Fibroblast of lung (primary cell): ENCODE results near the gene TAF10. TPM values are rescaled to one million over a fixed set of nuclear protein-coding genes. Genes with fewer than 3 reads are reported as not detected.

Source experiments
- DNase-seq, 2 donors: peaks; one replicate each; pipeline versions ENCODE4 v3.0.0 to v3.0.0-alpha.2; 2010; ENCODE audit warnings: low read depth in 2 of 2
- H2AFZ ChIP-seq: 2 replicates; pipeline ENCODE4 v1.5.1; 2012; ENCODE audit warnings: low read length, control low read depth, inconsistent platforms
- H3K27ac ChIP-seq: 2 replicates; pipeline ENCODE4 v1.5.1; 2011; ENCODE audit warnings: low read length, control low read depth; ENCODE audit not compliant: insufficient read depth
- H3K27me3 ChIP-seq: 2 replicates; pipeline ENCODE4 v1.5.1; 2011; ENCODE audit warnings: mild to moderate bottlenecking, low read length; ENCODE audit not compliant: control insufficient read depth, insufficient read depth
- H3K36me3 ChIP-seq: 2 replicates; pipeline ENCODE4 v1.5.1; 2011; ENCODE audit warnings: low read length; ENCODE audit not compliant: control insufficient read depth, insufficient read depth
- H3K4me1 ChIP-seq: 2 replicates; pipeline ENCODE4 v1.5.1; 2011; ENCODE audit warnings: low read length; ENCODE audit not compliant: control insufficient read depth, insufficient read depth; ENCODE audit errors: extremely low read depth
- H3K4me2 ChIP-seq: 2 replicates; pipeline ENCODE4 v1.5.1; 2011; ENCODE audit warnings: low read length, control low read depth; ENCODE audit not compliant: insufficient read depth; ENCODE audit errors: extremely low read depth
- H3K4me3 ChIP-seq, 4 experiments: fragments of 200-600 bp in 1 of 4; sonication (generic) in 1 of 4; replicated peaks in 1 of 4; 2 replicates each; pipeline ENCODE4 v1.5.1; 2011 to 2016; ENCODE audit warnings: low read length in 4 of 4, low read depth in 3 of 4, mild to moderate bottlenecking in 3 of 4, control low read depth in 2 of 4, inconsistent platforms in 1 of 4, mixed read lengths in 1 of 4; ENCODE audit not compliant: insufficient read depth in 1 of 4; ENCODE audit errors: control extremely low read depth in 1 of 4
- H3K79me2 ChIP-seq: 2 replicates; pipeline ENCODE4 v1.5.1; 2012; ENCODE audit warnings: mild to moderate bottlenecking, low read length, inconsistent platforms; ENCODE audit not compliant: control insufficient read depth, insufficient read depth
- H3K9ac ChIP-seq: 2 replicates; pipeline ENCODE4 v1.5.1; 2011; ENCODE audit warnings: mild to moderate bottlenecking, low read length, control low read depth; ENCODE audit not compliant: insufficient read depth
- H3K9me3 ChIP-seq: 2 replicates; pipeline ENCODE4 v1.5.1; 2012; ENCODE audit warnings: low read depth, low read length; ENCODE audit not compliant: control insufficient read depth, insufficient read depth
- H4K20me1 ChIP-seq: 2 replicates; pipeline ENCODE4 v1.5.1; 2011; ENCODE audit warnings: low read length; ENCODE audit not compliant: control insufficient read depth, insufficient read depth; ENCODE audit errors: extremely low read depth
- CTCF ChIP-seq, 2 donors: IDR thresholded peaks in 1 of 2; conservative IDR thresholded peaks in 1 of 2; 1 replicate in 1 of 2; 2 replicates in 1 of 2; pipeline ENCODE4 v1.5.1; 2011 to 2012; ENCODE audit warnings: low read length in 2 of 2, control low read depth in 1 of 2, inconsistent platforms in 1 of 2, low read depth in 1 of 2, mild to moderate bottlenecking in 1 of 2
- EZH2 ChIP-seq: IDR thresholded peaks from 2 replicates; pipeline ENCODE4 v1.5.1; 2012; ENCODE audit warnings: low read length, control low read depth, mild to moderate bottlenecking; ENCODE audit errors: missing control alignments
- polyA plus RNA-seq, 2 donors: library from polyadenylated mRNA; depleted of rRNA in 1 of 2; stranded (reverse) in 1 of 2; unstranded in 1 of 2; fragments of >200 nt; gene quantifications; 2 replicates each; pipeline ENCODE4 v1.2.1, GENCODE V29; 2011 to 2012; ENCODE audit warnings: missing spikeins in 1 of 2
- total RNA-seq: library from RNA; depleted of rRNA; stranded (reverse); fragments of >200 nt; gene quantifications from 2 replicates; pipeline ENCODE4 v1.2.1, GENCODE V29; 2014

TAF10 gene
- total and polyA plus RNA-seq, 2 donors (not counting 1 experiment from before 2014, with no cell fraction given): 77.8 to 142 TPM

GRCh38 chr11:6634534-6634933, 22.5 kb upstream of the TAF10 start:
- Histone ChIP-seq H3K9ac (no peak overlapping the region), H3K4me2 (no peak overlapping the region), H3K27ac (no peak overlapping the region)

GRCh38 chr11:6633422-6634408, 21.7 kb upstream of the TAF10 start:
- TF ChIP-seq EZH2 (no peak), CTCF (conservative IDR thresholded peaks at IDR 0.05 in 1 of 2, IDR thresholded peaks at IDR 0.05 in 1 of 2; ENCODE audit: low read depth in 1 of 2, low read length in 2 of 2) (no peak)
- H3K79me2 ChIP-seq: no peaks in the 10 kb centered on the region
- no peaks in the 10 kb centered on the region for H3K27me3 ChIP-seq
- DNase-seq: no peak
- no peaks in the 10 kb centered on the region for H3K9me3 ChIP-seq
- no peaks in the 10 kb centered on the region for H3K36me3 ChIP-seq
- peaks cover 12% of the 10 kb centered on the region for H3K4me1 ChIP-seq
- H2AFZ ChIP-seq: no peak overlapping the region
- H3K27ac ChIP-seq: no peak overlapping the region
- H3K4me3 ChIP-seq: no peak overlapping the region
- H3K4me2 ChIP-seq: no peak overlapping the region
- no peaks in the 10 kb centered on the region for H4K20me1 ChIP-seq
- no peak overlapping the region for H3K9ac ChIP-seq

More at GRCh38 chr11:6634534-6634933, 22.5 kb upstream of the TAF10 start:
- H3K4me3 ChIP-seq: no peak overlapping the region
- DNase-seq: no peak
- no peak for TF ChIP-seq EZH2
- no peak for TF ChIP-seq CTCF (conservative IDR thresholded peaks at IDR 0.05 in 1 of 2, IDR thresholded peaks at IDR 0.05 in 1 of 2; ENCODE audit: low read depth in 1 of 2, low read length in 2 of 2)
- peaks cover 12% of the 10 kb centered on the region for H3K4me1 ChIP-seq
- H4K20me1 ChIP-seq: no peaks in the 10 kb centered on the region
- no peaks in the 10 kb centered on the region for H3K9me3 ChIP-seq
- no peak overlapping the region for H2AFZ ChIP-seq
- no peaks in the 10 kb centered on the region for H3K79me2 ChIP-seq
- H3K36me3 ChIP-seq: no peaks in the 10 kb centered on the region
- no peaks in the 10 kb centered on the region for H3K27me3 ChIP-seq

- Histone ChIP-seq H3K27ac (no peak overlapping the region), H3K27me3 (no peaks in the 10 kb centered on the region), H3K4me3 (no peak overlapping the region), H3K9ac (no peak overlapping the region), H3K4me1 (peaks cover 7% of the 10 kb centered on the region), H3K79me2 (no peaks in the 10 kb centered on the region), H2AFZ (no peak overlapping the region), H3K9me3 (no peaks in the 10 kb centered on the region), H3K4me2 (no peak overlapping the region), H4K20me1 (no peaks in the 10 kb centered on the region), H3K36me3 (no peaks in the 10 kb centered on the region)
- no peak for DNase-seq
- no peak for TF ChIP-seq EZH2
- TF ChIP-seq CTCF (conservative IDR thresholded peaks at IDR 0.05 in 1 of 2, IDR thresholded peaks at IDR 0.05 in 1 of 2; ENCODE audit: low read depth in 1 of 2, low read length in 2 of 2): no peak
Observed at GRCh38 chr11:6632116-6633073, 20.4 kb upstream of the TAF10 start.
